ENCODE measurements around the gene SEC24C.

DNA sequence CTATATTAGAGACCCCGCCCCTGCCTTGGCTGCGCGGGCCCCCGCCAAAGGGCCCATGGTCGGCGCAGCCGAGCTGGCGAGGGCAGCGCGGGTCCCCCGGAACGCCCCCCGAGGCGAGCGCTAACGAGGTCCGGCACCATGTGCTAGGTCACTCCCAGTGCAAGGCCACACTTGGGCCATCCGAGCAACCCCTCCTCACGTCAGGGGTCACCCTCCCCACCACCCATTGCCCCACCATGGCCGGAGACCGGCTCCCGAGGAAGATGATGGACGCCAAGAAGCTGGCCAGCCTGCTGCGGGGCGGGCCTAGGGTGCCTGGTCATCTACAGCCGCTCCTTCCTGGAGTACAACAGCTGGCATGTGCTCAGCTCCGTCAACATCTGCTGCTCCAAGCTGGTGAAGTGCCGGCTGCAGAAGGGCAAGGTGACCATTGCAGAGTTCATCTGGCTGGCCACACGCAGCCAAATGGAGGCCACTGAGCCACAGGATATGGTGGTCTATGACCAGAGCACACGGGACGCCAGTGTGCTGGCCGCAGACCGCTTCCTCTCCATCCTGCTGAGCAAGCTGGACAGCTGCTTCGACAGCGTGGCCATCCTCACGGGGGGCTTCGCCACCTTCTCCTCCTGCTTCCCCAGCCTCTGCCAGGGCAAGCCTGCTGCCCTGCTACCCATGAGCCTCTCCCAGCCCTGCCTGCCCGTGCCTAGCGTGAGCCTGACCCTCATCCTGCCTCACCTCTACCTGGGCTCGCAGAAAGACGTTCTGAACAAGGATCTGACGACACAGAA, 12.4 kb upstream of the SEC24C start:
- TF ChIP-seq, protein P1, sequence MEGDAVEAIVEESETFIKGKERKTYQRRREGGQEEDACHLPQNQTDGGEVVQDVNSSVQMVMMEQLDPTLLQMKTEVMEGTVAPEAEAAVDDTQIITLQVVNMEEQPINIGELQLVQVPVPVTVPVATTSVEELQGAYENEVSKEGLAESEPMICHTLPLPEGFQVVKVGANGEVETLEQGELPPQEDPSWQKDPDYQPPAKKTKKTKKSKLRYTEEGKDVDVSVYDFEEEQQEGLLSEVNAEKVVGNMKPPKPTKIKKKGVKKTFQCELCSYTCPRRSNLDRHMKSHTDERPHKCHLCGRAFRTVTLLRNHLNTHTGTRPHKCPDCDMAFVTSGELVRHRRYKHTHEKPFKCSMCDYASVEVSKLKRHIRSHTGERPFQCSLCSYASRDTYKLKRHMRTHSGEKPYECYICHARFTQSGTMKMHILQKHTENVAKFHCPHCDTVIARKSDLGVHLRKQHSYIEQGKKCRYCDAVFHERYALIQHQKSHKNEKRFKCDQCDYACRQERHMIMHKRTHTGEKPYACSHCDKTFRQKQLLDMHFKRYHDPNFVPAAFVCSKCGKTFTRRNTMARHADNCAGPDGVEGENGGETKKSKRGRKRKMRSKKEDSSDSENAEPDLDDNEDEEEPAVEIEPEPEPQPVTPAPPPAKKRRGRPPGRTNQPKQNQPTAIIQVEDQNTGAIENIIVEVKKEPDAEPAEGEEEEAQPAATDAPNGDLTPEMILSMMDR (IDR thresholded peaks at IDR 0.05), result no peak
- no peak for TF ChIP-seq POLR2A (IDR thresholded peaks at IDR 0.05)

Measured in thyroid gland (tissue), 4 donors.